DOHH2 (cell line): ENCODE data around the gene SNCAIP.

Experiments
- H3F3A ChIP-seq: fragments of 200-600 bp; sonication (generic), shearing (Covaris generic); 2 replicates; pipeline ENCODE4 v1.6.0; 2016; ENCODE audit warnings: antibody characterized with exemption, mild to moderate bottlenecking; ENCODE audit not compliant: control insufficient read depth, insufficient read depth
- H3K27ac ChIP-seq: fragments of 200-600 bp; sonication (generic); 2 replicates; pipeline ENCODE4 v1.5.1; 2014; ENCODE audit warnings: low read depth, mild to moderate bottlenecking, low read length, moderate library complexity
- H3K27me3 ChIP-seq: fragments of 200-600 bp; sonication (generic); 2 replicates; pipeline ENCODE4 v1.6.1; 2014; ENCODE audit warnings: mild to moderate bottlenecking, low read length, mixed read lengths; ENCODE audit not compliant: control insufficient read depth
- H3K36me3 ChIP-seq: fragments of 200-600 bp; sonication (generic); 2 replicates; pipeline ENCODE4 v1.6.1; 2014; ENCODE audit warnings: mild to moderate bottlenecking, low read length, moderate library complexity, mixed read lengths; ENCODE audit not compliant: control insufficient read depth
- H3K4me1 ChIP-seq: fragments of 200-600 bp; sonication (generic); 2 replicates; pipeline ENCODE4 v1.6.1; 2014; ENCODE audit warnings: mild to moderate bottlenecking, low read length, mixed read lengths; ENCODE audit not compliant: control insufficient read depth
- H3K4me2 ChIP-seq: fragments of 200-600 bp; sonication (generic); 2 replicates; pipeline ENCODE4 v1.6.0; 2014; ENCODE audit warnings: mild to moderate bottlenecking, low read length, moderate library complexity
- H3K4me3 ChIP-seq: fragments of 200-600 bp; sonication (generic); 2 replicates; pipeline ENCODE4 v1.5.1; 2014; ENCODE audit warnings: mild to moderate bottlenecking, low read length, mixed read lengths
- H3K79me2 ChIP-seq: fragments of 200-600 bp; sonication (generic); 2 replicates; pipeline ENCODE4 v1.6.1; 2014; ENCODE audit warnings: mild to moderate bottlenecking, low read length, mixed read lengths; ENCODE audit not compliant: control insufficient read depth
- H3K9me2 ChIP-seq: fragments of 200-600 bp; sonication (generic); replicated peaks from 2 replicates; pipeline ENCODE4 v1.6.1; 2014; ENCODE audit warnings: mild to moderate bottlenecking, low read length, mixed read lengths; ENCODE audit not compliant: control insufficient read depth
- H3K9me3 ChIP-seq: fragments of 200-600 bp; sonication (generic); 2 replicates; pipeline ENCODE4 v1.6.1; 2014; ENCODE audit warnings: antibody characterized with exemption, low read length, mixed read lengths; ENCODE audit not compliant: control insufficient read depth, insufficient read depth
- H4K20me1 ChIP-seq: fragments of 200-600 bp; sonication (generic); 2 replicates; pipeline ENCODE4 v1.6.0; 2014; ENCODE audit warnings: low read depth, mild to moderate bottlenecking, antibody characterized with exemption, low read length, moderate library complexity; ENCODE audit not compliant: control insufficient read depth, insufficient read depth
- EZH2phosphoT487 ChIP-seq: fragments of 200-600 bp; sonication (generic); IDR thresholded peaks from 2 replicates; pipeline ENCODE4 v1.6.1; 2017; ENCODE audit warnings: borderline replicate concordance, mild to moderate bottlenecking, antibody characterized with exemption, low read length, moderate library complexity, mixed read lengths
- TF ChIP-seq, protein P1 (sequence below): fragments of 200-600 bp; sonication (generic); IDR thresholded peaks from one replicate; pipeline ENCODE4 v1.5.1; 2014; ENCODE audit warnings: antibody characterized with exemption, mild to moderate bottlenecking, low read depth, low read length; ENCODE audit not compliant: poor library complexity, severe bottlenecking

Gene SNCAIP

DNA sequence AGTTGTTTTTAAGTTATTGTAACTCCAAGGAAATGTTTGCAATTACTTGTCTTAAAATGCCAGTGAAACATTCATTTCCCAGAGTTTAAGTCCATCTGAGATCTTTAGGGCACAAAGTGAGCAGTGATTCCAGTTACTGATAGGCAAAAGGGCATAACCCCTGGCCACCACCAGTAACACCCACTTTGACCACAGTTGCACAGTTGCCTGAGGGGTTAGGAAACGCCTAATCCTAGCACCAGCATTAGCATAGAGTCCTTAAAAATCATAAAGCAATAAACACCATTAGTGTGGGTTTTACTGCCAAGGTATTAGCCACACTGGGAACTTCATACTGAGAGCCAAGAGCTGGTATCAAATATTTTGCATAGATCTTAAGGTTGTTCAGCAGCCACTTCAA, 143.9 kb downstream of the SNCAIP start:
- no peak overlapping the region for H3K27ac ChIP-seq
- H3K9me2 ChIP-seq, result no peaks in the 10 kb centered on the region
- H3F3A ChIP-seq, result no peaks in the 10 kb centered on the region
- H3K4me2 ChIP-seq, result no peak overlapping the region
- H3K27me3 ChIP-seq, result no peaks in the 10 kb centered on the region
- TF ChIP-seq, protein P1, sequence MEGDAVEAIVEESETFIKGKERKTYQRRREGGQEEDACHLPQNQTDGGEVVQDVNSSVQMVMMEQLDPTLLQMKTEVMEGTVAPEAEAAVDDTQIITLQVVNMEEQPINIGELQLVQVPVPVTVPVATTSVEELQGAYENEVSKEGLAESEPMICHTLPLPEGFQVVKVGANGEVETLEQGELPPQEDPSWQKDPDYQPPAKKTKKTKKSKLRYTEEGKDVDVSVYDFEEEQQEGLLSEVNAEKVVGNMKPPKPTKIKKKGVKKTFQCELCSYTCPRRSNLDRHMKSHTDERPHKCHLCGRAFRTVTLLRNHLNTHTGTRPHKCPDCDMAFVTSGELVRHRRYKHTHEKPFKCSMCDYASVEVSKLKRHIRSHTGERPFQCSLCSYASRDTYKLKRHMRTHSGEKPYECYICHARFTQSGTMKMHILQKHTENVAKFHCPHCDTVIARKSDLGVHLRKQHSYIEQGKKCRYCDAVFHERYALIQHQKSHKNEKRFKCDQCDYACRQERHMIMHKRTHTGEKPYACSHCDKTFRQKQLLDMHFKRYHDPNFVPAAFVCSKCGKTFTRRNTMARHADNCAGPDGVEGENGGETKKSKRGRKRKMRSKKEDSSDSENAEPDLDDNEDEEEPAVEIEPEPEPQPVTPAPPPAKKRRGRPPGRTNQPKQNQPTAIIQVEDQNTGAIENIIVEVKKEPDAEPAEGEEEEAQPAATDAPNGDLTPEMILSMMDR, result no peak
- TF ChIP-seq EZH2phosphoT487, result no peak
- no peaks in the 10 kb centered on the region for H3K36me3 ChIP-seq
- H3K79me2 ChIP-seq, result no peaks in the 10 kb centered on the region
- H3K9me3 ChIP-seq, result no peaks in the 10 kb centered on the region
- no peak overlapping the region for H3K4me3 ChIP-seq
- no peaks in the 10 kb centered on the region for H3K4me1 ChIP-seq
- H4K20me1 ChIP-seq, result no peaks in the 10 kb centered on the region

DNA sequence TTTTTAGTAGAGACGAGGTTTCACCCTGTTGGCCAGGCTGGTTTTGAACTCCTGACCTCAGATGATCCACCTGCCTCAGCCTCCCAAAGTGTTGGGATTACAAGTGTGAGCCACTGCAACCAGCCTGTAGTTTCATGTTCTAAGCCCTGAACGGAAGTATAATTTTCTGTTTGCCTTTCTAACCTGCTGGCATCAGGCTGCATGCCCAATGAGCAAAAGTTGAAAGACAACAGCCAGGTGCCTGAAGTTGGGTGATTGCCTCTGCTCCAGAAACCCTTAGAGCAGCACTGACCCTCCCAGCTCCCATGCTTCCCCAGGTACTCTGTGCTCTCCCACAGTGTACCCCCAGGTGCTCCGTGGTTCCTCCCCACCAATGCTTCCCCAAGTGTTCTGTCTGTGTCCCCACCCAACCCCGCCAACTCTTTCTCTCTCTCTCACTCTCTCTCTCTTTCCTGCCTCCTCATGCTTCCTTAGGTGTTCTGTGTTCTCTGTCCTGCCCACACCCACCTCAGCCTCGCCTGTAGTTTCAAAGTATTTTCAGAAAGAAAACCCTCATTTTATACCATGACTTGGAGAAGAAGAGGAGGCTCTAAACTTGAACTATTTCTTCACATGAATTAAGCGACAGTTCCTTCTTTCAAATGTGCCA, 145.3 kb downstream of the SNCAIP start:
- H4K20me1 ChIP-seq, result no peaks in the 10 kb centered on the region
- H3F3A ChIP-seq, result no peaks in the 10 kb centered on the region
- H3K4me1 ChIP-seq, result no peaks in the 10 kb centered on the region
- no peaks in the 10 kb centered on the region for H3K36me3 ChIP-seq
- H3K27ac ChIP-seq, result no peak overlapping the region
- no peaks in the 10 kb centered on the region for H3K27me3 ChIP-seq
- no peak for TF ChIP-seq EZH2phosphoT487
- TF ChIP-seq, protein P1, result no peak
- no peak overlapping the region for H3K4me2 ChIP-seq
- no peaks in the 10 kb centered on the region for H3K9me2 ChIP-seq
- no peaks in the 10 kb centered on the region for H3K9me3 ChIP-seq
- no peaks in the 10 kb centered on the region for H3K79me2 ChIP-seq
- no peak overlapping the region for H3K4me3 ChIP-seq

DNA sequence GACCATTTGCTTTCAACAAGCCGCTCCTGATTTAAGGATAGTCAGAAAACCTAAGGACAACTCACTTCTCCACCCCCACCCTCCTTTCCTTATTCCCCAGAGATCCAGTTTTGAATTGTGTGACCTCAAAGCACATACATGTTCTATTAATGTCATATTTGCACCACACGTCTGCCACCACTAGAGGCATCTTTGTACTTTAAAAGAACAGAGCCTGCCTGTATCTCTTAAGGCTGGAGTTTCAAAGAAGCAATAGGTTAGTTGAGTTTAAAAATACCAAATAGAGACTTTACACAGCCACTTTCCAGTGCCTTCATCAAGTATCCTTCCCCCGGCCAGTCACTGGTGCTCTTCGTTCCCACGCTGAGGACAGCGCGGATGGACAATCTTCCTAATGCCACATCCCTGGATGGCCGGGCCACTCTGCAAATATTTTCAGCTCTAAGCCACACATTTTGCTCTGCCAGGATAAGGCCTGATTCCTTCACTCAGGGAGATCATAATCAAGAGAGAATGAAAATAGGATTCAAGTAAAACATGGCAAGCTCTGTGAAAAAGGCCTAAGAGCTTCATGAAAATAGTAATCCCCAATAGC, 146.3 kb downstream of the SNCAIP start:
- Histone ChIP-seq H3K4me1 (no peaks in the 10 kb centered on the region), H3K36me3 (no peaks in the 10 kb centered on the region), H3K27ac (no peak overlapping the region), H4K20me1 (no peaks in the 10 kb centered on the region), H3K79me2 (no peaks in the 10 kb centered on the region), H3K9me2 (no peaks in the 10 kb centered on the region), H3K4me2 (no peak overlapping the region), H3K4me3 (no peak overlapping the region), H3F3A (no peaks in the 10 kb centered on the region), H3K9me3 (no peaks in the 10 kb centered on the region), H3K27me3 (no peaks in the 10 kb centered on the region)
- TF ChIP-seq, protein P1, result peak; percentile 75
- no peak for TF ChIP-seq EZH2phosphoT487
